GM19043 (cell line): ENCODE data around the gene EMC9.
A peak's percentile ranks its signal among the peaks of the same experiment; 100 is the strongest.

Experiments used
- ATAC-seq: cut with Tn5 transposase; IDR thresholded peaks from one replicate; pipeline ENCODE4 v1.9.1; 2021; ENCODE audit warnings: low read depth; ENCODE audit not compliant: unreplicated experiment

The EMC9 gene

GRCh38 chr14:24133735-24134134 lies 7.7 kb downstream of the EMC9 start:
- ATAC-seq = no peak

- ATAC-seq = no peak
Measured at GRCh38 chr14:24132976-24133375, 8.4 kb downstream of the EMC9 start.

GRCh38 chr14:24132061-24132685 lies 9.2 kb downstream of the EMC9 start:
- no peak for ATAC-seq

GRCh38 chr14:24131549-24131966 lies 9.8 kb downstream of the EMC9 start:
- no peak for ATAC-seq

DNA sequence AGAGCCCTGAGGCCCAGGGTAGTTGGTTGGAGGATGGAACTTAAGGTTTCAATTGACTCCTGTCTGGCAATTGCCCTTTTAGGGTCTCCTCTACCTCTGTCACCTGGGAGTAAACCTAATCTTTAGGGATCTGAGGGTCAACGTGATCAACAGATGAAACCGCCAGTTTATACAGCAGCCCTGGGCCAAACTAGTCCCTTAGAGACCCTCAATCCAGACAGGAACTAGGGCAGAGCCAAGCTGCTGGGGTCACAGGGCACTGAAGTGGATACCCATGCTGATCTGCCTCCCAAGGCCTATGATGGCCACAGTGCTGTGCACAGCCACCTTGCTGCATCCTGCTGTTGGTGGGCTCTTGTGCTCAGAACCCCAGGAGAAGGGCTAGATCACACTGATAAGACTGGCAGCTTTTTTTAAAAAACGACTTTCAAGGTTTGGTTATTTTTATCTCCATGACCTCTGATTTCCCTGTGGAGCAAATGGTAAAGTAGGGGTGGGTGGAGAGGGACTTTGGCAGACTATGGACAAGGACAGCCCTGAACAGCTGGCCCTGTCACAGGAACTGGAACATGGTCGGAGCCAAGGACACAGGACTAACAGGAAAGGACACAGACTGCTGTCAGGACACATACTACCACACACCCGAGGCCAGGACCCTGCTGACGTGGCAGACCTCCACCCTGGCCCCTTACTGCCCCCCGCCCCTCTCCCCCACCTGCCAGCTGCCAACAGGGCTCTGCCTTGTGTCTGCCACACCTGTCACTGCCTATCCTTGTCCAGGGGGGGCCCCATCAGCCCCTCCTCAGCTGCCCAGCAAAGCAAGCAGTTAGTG lies 10.5 kb downstream of the EMC9 start:
- no peak for ATAC-seq

GRCh38 chr14:24130380-24130716 lies 11.0 kb downstream of the EMC9 start, which contains the start of gene FITM1:
Gene FITM1, plus strand, starts transcription at chr14:24130659. Its CDS starts 905 bp downstream, at chr14:24131564.
- ATAC-seq = no peak

DNA sequence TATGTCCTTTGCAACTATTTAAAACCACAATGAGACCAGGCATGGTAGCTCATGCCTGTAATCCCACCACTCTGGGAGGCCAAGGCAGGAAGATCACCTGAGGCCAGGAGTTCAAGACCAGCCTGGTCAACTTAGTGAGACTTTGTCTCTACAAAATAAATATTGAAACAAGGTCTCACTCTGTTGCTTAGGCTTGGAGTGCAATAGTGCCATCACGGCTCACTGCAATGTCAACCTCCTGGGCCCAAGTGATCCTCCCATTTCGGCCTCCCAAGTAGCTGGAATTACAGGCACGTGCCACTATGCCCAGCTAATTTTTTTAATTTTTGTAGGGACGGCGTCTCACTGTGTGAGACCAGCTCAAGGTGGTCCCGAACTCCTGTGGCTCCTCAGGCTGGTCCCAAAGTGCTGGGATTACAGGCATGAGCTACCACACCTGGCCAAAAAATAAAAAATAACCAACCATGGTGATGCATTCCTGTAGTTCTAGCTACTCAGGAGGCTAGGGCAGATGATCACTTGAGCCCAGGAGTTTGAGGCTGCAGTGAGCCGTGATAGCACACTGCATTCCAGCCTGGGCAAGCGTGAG lies 11.9 kb downstream of the EMC9 start:
- no peak for ATAC-seq

GRCh38 chr14:24127673-24128072 lies 13.7 kb downstream of the EMC9 start:
- no peak for ATAC-seq

DNA sequence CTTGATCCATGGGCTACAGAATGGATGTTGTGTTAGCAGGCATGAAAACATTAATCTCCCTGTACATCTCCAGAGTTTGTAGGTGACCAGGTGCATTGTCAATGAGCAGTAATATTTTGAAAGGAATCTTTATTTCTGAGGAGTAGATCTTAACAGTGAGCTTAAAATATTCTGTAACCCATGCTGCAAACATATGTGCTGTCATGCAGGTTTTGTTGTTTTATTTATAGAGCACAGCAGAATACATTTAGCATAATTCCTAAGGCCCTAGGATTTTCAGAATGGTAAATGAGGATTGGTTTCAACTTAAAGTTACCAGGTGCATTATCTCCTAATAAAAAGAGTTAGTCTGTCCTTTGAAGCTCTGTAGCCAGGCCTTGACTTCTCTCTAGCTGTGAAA lies 14.5 kb downstream of the EMC9 start:
- no peak for ATAC-seq

DNA sequence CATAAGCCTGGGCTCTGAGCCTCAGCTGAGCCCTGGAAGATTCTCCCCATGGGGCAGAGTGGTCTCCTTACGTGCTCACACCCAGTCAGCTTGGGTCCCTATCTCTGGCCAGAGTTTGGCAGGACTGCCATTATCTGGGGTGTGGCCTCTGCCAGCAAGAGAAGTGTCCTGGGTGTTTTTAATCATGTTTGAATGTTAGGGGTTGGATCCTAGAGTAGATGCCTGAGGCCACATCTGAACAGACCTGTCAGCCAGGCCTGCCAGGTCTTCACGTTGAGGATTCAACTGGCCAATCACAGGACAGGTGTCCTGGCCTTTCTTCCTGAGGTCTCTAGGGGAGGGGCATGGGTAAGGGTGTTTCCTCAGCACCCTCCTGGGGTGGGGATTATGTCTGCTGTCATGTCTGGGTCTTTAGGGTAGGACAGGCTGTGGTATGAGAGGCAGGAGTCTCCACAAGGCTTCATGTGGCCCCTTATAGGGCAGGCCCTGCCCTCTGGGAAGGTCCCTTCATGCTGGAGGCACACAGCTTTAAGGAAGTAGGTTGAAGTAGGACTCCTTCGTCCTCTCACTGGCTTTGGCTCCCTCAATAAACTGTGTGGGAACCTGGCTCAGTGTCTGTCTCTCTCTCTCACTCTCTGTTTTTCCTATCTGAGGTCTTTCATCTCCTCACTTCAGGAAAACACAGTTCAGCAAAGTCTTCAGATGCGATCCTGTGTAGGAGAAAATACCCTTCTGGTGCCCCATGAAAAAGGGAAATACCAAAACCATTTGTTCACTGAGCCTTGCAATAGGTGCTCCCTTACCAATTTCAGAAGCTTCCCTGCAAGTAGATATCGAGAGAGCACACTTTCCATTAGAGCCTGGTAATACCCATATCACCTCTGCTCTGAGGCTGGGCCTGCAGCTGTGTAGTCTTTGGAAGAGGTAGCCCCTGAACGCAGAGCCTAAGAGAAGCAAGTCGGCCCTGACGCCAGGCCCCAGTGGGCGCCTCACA lies 17.7 kb downstream of the EMC9 start:
- no peak for ATAC-seq

DNA sequence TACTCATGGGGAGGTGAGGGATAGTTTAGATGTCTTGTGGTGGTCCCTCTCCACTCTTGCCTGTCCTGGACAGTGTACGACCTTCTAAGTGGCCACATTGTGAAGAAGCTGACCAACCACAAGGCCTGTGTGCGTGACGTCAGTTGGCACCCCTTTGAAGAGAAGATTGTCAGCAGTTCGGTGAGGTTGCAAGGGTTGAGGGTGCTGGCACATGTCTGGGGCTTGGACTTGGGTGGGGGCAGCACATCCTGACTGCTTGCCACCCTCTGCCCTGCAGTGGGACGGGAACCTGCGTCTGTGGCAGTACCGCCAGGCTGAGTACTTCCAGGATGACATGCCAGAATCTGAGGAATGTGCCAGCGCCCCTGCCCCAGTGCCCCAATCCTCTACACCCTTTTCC lies 18.5 kb downstream of the EMC9 start:
- no peak for ATAC-seq

- no peak for ATAC-seq
Measured at GRCh38 chr14:24122416-24122815, 19.0 kb downstream of the EMC9 start.

DNA sequence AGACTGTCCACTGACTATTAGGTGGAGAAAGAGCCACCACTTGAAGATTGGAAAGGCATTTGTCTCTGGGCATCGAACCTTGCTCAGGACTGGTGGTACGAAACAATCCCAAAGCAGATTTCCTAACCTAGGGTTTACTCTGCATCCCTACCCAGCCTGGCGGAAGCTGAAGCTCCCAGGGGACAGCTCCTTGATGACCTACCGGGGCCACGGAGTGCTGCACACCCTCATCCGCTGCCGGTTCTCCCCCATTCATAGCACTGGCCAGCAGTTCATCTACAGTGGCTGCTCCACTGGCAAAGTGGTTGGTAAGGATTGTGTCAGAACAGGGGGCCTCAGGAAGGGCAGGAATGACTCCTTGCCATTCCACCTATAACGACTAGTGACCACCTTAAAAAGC lies 20.2 kb downstream of the EMC9 start:
- ATAC-seq = no peak

GRCh38 chr14:24119691-24120090 lies 21.7 kb downstream of the EMC9 start:
- no peak for ATAC-seq

- ATAC-seq = no peak
Measured at GRCh38 chr14:24117179-24117578, 24.2 kb downstream of the EMC9 start.

GRCh38 chr14:24116128-24116814 lies 25.1 kb downstream of the EMC9 start:
- no peak for ATAC-seq

GRCh38 chr14:24115422-24116127 lies 25.8 kb downstream of the EMC9 start:
- no peak for ATAC-seq

DNA sequence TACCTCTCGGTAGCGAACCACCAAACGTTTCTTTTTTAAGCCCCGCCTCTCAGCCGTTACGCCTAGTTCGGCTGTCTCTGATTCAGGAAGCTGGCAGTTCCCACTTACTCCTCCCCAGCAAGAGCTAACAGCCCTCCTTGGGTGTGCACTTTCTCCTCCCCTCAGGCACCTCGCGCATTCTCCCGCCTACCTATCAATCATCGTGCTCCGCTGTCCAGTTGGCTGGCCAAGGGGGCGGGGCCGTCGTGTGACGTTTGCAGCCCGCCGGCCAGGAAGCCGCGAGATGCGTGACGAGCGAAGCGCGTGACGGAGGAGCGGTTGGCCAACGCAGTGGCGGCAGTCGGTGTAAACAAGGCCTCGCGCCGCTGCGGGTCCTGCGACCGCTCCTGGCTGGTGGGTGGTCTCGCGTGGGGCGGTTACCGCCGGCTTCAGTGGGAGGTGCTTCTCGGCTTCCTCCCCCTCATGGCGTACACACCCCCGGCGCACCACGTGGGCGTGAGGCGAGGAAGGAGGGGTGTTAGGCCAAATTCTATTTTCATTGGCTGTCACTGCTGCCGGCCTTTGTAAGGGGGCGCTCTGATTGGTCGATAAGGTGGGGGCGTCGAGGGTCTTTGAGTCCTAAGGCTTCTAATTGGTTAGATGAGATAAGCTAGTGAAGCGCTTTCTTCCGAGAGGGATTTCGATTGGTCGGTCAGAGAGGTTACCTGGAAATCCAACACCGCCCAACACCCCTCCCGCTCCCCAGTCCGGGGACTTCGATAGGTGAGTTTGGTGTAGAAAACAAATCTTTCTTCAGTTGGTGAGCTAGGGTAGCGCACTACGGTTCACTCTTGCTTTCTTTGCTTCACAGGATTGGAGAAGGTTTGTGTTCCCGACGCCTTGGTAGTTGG lies 26.6 kb downstream of the EMC9 start, which contains the start of the genes DCAF11 and NRL:
Gene DCAF11, plus strand, starts transcription at position 246 of the 890 bp plus-strand sequence. CDS start 818 bp downstream, outside the sequence.
Gene NRL, minus strand, starts transcription at position 418 of the 890 bp plus-strand sequence. CDS start 32,101 bp downstream, outside the sequence.
- peak; percentile 81 for ATAC-seq
